GM10248 (cell line): ENCODE results near the gene ENO3.
A peak's percentile ranks its signal among the peaks of the same experiment; 100 is the strongest.

Experiments
- CTCF ChIA-PET: fragments of 300-600 bp; sonication (Branson Sonifier 250); formaldehyde crosslinking; extraction: SDS; loops from one replicate; lab custom pipeline; 2021; ENCODE audit warnings: antibody characterized with exemption; lab: Yijun Ruan, JAX
- POLR2A ChIA-PET: fragments of 350-650 bp; sonication (Branson Sonifier 250); formaldehyde crosslinking; extraction: SDS; loops from one replicate; lab custom pipeline; 2020; ENCODE audit warnings: antibody characterized with exemption; lab: Yijun Ruan, JAX
- DNase-seq: peaks from one replicate; pipeline ENCODE4 v3.0.0; 2012; ENCODE audit errors: extremely low spot score
- TF ChIP-seq, protein P1 (sequence below): IDR thresholded peaks from 2 replicates; pipeline ENCODE4 v1.5.1; 2012; ENCODE audit warnings: mild to moderate bottlenecking, low read depth; ENCODE audit errors: extremely low read depth, missing control alignments, control extremely low read depth

The ENO3 gene

DNA sequence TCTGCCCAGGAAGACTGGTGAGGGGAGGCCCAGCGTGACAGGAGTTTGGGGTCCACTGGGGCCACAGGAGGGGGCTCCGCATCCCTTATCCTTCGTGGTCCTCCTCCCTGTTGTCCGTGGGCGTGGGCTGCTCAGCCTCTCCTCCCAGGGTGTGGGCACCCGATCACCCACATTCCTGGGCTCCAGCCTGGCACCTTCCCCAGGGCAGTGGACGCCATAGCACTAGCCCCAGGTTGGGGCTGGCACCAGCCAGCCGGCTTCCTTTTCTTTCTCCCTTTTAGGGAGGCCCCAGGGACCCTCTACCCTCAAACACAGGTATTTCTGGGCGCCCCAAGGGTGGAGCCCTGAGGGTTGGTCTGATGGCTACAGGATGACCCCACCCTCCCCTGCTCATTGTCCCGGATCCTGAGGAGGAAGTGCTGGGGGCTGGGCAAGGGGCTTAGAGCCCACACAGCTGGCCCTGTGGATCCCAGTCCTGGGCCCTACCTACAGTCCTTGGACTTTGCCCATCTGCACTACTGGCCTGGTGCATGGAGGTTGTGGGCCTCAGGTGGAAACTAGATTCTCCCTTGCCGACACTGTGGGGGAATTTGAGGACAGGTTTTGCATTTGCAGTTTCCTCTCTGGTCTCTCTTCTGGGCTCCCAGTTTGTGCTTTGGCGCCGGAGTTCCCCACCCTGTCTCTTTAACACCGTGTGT lies 48.0 kb downstream of the ENO3 start:
- TF ChIP-seq, protein P1, sequence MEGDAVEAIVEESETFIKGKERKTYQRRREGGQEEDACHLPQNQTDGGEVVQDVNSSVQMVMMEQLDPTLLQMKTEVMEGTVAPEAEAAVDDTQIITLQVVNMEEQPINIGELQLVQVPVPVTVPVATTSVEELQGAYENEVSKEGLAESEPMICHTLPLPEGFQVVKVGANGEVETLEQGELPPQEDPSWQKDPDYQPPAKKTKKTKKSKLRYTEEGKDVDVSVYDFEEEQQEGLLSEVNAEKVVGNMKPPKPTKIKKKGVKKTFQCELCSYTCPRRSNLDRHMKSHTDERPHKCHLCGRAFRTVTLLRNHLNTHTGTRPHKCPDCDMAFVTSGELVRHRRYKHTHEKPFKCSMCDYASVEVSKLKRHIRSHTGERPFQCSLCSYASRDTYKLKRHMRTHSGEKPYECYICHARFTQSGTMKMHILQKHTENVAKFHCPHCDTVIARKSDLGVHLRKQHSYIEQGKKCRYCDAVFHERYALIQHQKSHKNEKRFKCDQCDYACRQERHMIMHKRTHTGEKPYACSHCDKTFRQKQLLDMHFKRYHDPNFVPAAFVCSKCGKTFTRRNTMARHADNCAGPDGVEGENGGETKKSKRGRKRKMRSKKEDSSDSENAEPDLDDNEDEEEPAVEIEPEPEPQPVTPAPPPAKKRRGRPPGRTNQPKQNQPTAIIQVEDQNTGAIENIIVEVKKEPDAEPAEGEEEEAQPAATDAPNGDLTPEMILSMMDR = no peak
- peak; percentile 68 for DNase-seq
- POLR2A ChIA-PET = no interaction called here
- CTCF ChIA-PET = interaction anchor here (0.8 to 2.6 kb wide), 3 partner anchors 10 to 32 kb away, joined by 3 to 17 read pairs (median 4); partner anchors contain the start of gene CAMTA2

DNA sequence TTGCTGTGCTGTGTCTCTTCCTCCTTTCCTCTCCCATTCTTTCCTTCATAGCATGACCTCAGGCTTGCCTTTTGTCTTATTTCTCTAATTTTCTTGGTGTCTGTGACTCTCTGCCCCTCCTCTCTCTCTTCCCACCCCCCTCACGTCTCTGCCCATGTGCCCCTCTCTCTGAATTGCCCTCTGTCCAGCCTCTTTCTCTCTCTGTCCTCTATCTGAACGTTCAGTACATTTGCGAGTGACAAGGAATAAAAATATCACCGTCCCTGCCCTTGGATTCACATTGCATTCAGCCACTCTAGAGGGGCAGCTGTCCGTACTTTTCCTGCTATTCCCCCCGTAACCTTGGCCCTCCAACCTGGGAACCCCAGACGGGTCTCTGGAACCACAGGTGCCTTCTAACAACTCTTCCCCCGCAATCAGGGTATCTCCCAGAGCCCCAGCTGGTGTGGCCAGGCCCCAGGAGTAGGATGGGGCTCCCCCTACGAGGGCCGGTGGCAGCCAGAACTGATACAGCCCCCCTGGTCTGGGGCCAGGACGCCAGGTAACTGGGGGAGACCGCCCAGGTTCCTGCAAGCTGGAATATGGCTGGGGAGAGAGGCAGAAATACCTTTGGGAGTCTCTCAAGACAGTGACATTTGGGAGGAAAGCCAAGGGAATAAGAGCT lies 48.6 kb downstream of the ENO3 start:
- DNase-seq = peak; percentile 42
- ChIA-PET POLR2A (interaction anchor here (0.6 to 0.8 kb wide), 2 partner anchors 12 to 17 kb away, joined by 3 to 7 read pairs; no protein-coding TSS in a partner anchor), CTCF (interaction anchor here (1.0 to 1.7 kb wide), 3 partner anchors 10 to 12 kb away, joined by 3 to 4 read pairs (median 4); partner anchors contain the start of gene CAMTA2)
- TF ChIP-seq, protein P1 = no peak

DNA sequence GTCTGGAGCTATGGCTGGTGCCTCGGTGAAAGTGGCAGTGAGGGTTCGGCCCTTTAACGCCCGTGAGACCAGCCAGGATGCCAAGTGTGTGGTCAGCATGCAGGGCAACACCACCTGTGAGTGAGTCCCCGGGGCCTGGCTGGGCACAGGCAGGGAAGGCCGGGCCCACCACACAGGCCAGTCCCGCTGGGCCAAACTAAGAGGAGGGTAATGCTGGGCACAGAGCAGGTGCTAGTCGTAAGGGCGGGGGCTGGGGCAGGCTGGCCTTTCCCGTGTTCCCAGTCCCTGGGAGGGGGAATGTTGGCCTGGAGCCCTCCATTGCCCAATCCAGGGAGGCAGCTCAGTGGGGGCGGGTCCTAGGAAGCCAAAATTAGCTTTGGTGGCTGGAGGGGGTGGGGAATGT lies 49.3 kb downstream of the ENO3 start:
- DNase-seq = no peak
- TF ChIP-seq, protein P1 = no peak
- CTCF ChIA-PET = interaction anchor here (1.0 to 1.7 kb wide), 3 partner anchors 10 to 13 kb away, joined by 3 to 4 read pairs (median 4); partner anchors contain the start of gene CAMTA2
- POLR2A ChIA-PET = interaction anchor here (0.6 to 0.8 kb wide), 2 partner anchors 12 to 17 kb away, joined by 3 to 7 read pairs; no protein-coding TSS in a partner anchor

DNA sequence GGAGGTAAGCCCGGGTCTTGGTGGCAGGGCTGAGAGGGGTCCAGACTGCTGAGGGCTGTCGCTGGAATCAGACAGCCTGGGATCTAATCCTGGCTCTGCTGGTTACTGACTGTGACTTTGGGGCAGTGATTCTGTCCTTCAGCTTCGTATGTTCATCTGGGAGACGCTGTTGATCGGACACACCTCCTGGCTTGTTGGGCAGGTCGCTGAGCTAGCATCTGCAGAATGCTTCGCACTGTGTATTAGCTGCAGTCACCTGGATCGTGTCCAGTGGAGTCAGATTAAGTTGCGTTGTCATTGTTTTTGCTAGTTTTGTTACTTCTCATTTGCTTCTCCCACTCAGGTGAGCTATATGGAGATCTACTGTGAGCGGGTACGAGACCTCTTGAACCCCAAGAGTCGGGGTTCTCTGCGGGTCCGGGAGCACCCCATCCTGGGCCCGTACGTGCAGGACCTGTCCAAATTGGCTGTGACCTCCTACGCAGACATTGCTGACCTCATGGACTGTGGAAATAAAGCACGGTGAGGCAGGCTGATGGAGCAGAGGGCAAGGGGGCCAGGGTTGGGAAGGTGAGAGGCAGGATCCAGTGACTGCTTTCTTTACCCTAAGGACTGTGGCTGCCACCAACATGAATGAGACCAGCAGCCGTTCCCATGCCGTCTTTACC lies 51.3 kb downstream of the ENO3 start:
- ChIA-PET POLR2A (interaction anchor here (0.8 to 0.9 kb wide), 2 partner anchors 9 to 62 kb away, joined by 3 read pairs; partner anchors contain the start of genes RNF167 and SLC25A11), CTCF (interaction anchor here (1.2 kb wide), 1 partner anchor 60 kb away, joined by 3 read pairs; no protein-coding TSS in a partner anchor)
- TF ChIP-seq, protein P1 = no peak
- DNase-seq = no peak

DNA sequence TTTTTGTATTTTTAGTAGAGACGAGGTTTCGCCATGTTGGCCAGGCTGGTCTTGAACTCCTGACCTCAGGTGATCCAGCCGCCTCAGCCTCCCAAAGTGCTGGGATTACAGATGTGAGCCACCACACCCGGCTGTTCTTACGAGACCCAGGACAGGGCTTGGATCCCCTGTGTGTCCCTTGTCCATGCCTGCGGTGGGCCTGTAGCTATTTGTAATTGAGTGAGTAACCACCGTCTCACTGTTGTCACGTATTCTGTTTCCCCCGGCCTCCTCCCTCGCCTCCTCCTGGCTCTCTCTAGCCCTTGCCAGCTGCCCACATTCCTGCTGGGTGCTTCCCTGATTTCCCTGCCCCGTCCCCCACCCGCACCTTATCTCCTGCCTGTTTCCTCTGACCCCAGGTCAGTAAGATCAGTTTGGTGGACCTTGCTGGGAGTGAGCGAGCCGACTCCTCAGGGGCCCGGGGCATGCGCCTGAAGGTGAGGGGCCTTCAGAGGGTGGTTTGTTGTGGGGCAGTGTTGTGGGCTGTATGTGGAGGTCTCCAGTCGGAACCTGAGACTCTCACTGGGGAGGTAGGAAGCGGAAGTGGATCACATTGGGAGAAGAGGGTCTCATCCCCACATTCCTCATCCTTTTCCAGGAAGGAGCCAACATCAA lies 52.4 kb downstream of the ENO3 start:
- TF ChIP-seq, protein P1 = no peak
- no peak for DNase-seq
- CTCF ChIA-PET = no interaction called here
- POLR2A ChIA-PET = interaction anchor here (0.7 kb wide), 1 partner anchor 25 kb away, joined by 4 read pairs; no protein-coding TSS in a partner anchor
